HCT116 (cell line): ENCODE results near the gene CGB7. TPM values are rescaled to one million over a fixed set of nuclear protein-coding genes. Genes with fewer than 3 reads are reported as not detected.
"Not testable (repeated sequence)": the region's sequence is repeated elsewhere in the genome, so short reads cannot be mapped to it uniquely, and the experiment has no call there.

Experiments used
- ATAC-seq: fragments of 200-7000 bp; cut with Tn5 transposase; 2 replicates; pipeline ENCODE4 v1.9.1; 2020; ENCODE audit warnings: mild to moderate bottlenecking, moderate library complexity
- BruUV-seq: library from RNA; stranded (reverse); fragments of 400-500 nt; replicated peaks from 2 replicates; lab custom pipeline; 2021; lab: Mats Ljungman, UMichigan
- CTCF ChIA-PET: fragments of 300-600 bp; sonication (Branson Sonifier 250); formaldehyde crosslinking; loops from one replicate; lab custom pipeline; 2021; ENCODE audit warnings: antibody characterized with exemption; lab: Charles Lee
- POLR2A ChIA-PET: fragments of 300-600, 350-600 bp; sonication (Branson Sonifier 250); formaldehyde crosslinking; loops from one replicate; lab custom pipeline; 2021; ENCODE audit warnings: antibody characterized with exemption; lab: Charles Lee
- RAD21 ChIA-PET, 2 experiments: fragments of 300-600 bp; sonication (Branson Sonifier 250); formaldehyde crosslinking; loops; one replicate each; lab custom pipeline; 2023; ENCODE audit warnings: low total read pairs in 2 of 2; ENCODE audit not compliant: uncharacterized antibody in 2 of 2, unreplicated experiment in 2 of 2, low non-redundant PET in 1 of 2; lab: Charles Lee
- DNase-seq: peaks from one replicate; pipeline ENCODE4 v3.0.0-alpha.2; 2010; ENCODE audit warnings: low read depth, low spot score
- H2AFZ ChIP-seq: fragments of 200-600 bp; shearing (Covaris generic), sonication (generic); 2 replicates; pipeline ENCODE4 v1.6.1; 2017; ENCODE audit warnings: low read depth, mixed run types, mixed read lengths, antibody characterized with exemption, low read length; ENCODE audit not compliant: poor library complexity, severe bottlenecking
- H3K27ac ChIP-seq: 2 replicates; pipeline ENCODE4 v1.5.1; 2012; ENCODE audit warnings: low read depth, low read length
- H3K27me3 ChIP-seq: fragments of 200-600 bp; sonication (generic); 2 replicates; pipeline ENCODE4 v1.6.1; 2016; ENCODE audit warnings: mixed run types, low read length, mixed read lengths; ENCODE audit not compliant: insufficient read depth
- H3K36me3 ChIP-seq, 2 experiments: fragments of 200-500 bp in 1 of 2; fragments of 200-600 bp in 1 of 2; sonication (Bioruptor generic) in 1 of 2; sonication (generic) in 1 of 2; 2 replicates each; pipeline versions ENCODE4 v1.5.1 to v1.6.1; 2014 to 2016; ENCODE audit warnings: low read length in 2 of 2, inconsistent platforms in 1 of 2, mixed read lengths in 1 of 2, mixed run types in 1 of 2; ENCODE audit not compliant: insufficient read depth in 2 of 2, control insufficient read depth in 1 of 2
- H3K4me1 ChIP-seq, 2 experiments: fragments of 200-600 bp in 1 of 2; sonication (generic) in 1 of 2; 2 replicates each; pipeline versions ENCODE4 v1.5.1 to v1.6.1; 2012 to 2017; ENCODE audit warnings: low read length in 2 of 2, inconsistent platforms in 1 of 2, mild to moderate bottlenecking in 1 of 2, mixed read lengths in 1 of 2, mixed run types in 1 of 2, moderate library complexity in 1 of 2; ENCODE audit not compliant: insufficient read depth in 2 of 2, control insufficient read depth in 1 of 2
- H3K4me2 ChIP-seq: fragments of 200-600 bp; sonication (generic); 2 replicates; pipeline ENCODE4 v1.6.1; 2017; ENCODE audit warnings: mixed run types, low read length, mixed read lengths
- H3K4me3 ChIP-seq, 2 experiments: fragments of 200-600 bp in 1 of 2; sonication (generic) in 1 of 2; replicated peaks in 1 of 2; 2 replicates each; pipeline ENCODE4 v1.5.1; 2011 to 2016; ENCODE audit warnings: low read length in 2 of 2, control low read depth in 1 of 2, low read depth in 1 of 2, mild to moderate bottlenecking in 1 of 2, mixed read lengths in 1 of 2, mixed run types in 1 of 2
- H3K79me2 ChIP-seq: fragments of 200-600 bp; sonication (generic); 2 replicates; pipeline ENCODE4 v1.6.1; 2017; ENCODE audit warnings: mild to moderate bottlenecking, mixed run types, low read length, moderate library complexity, mixed read lengths; ENCODE audit not compliant: insufficient read depth
- H3K9ac ChIP-seq: fragments of 200-600 bp; sonication (generic); 2 replicates; pipeline ENCODE4 v1.6.1; 2016; ENCODE audit warnings: low read length, mixed read lengths
- H3K9me2 ChIP-seq: fragments of 200-600 bp; sonication (generic), shearing (Covaris generic); 2 replicates; pipeline ENCODE4 v1.6.1; 2017; ENCODE audit warnings: mixed run types, mild to moderate bottlenecking, moderate library complexity; ENCODE audit not compliant: insufficient read depth
- H3K9me3 ChIP-seq, 2 experiments: fragments of 200-500 bp in 1 of 2; fragments of 200-600 bp in 1 of 2; sonication (Bioruptor generic) in 1 of 2; sonication (generic) in 1 of 2; 2 replicates each; pipeline ENCODE4 v1.6.1; 2014 to 2017; ENCODE audit warnings: low read length in 2 of 2, mixed read lengths in 2 of 2, inconsistent platforms in 1 of 2, low read depth in 1 of 2, mild to moderate bottlenecking in 1 of 2, mixed run types in 1 of 2, moderate library complexity in 1 of 2; ENCODE audit not compliant: control insufficient read depth in 1 of 2, insufficient read depth in 1 of 2
- H4K20me1 ChIP-seq: fragments of 200-600 bp; sonication (generic), shearing (Covaris generic); 2 replicates; pipeline ENCODE4 v1.6.1; 2017; ENCODE audit warnings: mixed run types, mild to moderate bottlenecking, moderate library complexity; ENCODE audit not compliant: insufficient read depth
- CEBPB ChIP-seq: IDR thresholded peaks from 2 replicates; pipeline ENCODE4 v1.6.1; 2012; ENCODE audit warnings: low read depth
- EGR1 ChIP-seq: IDR thresholded peaks from 2 replicates; pipeline ENCODE4 v1.6.1; 2012; ENCODE audit warnings: low read depth
- EZH2phosphoT487 ChIP-seq: fragments of 200-600 bp; IDR thresholded peaks from 2 replicates; pipeline ENCODE4 v1.6.1; 2018; ENCODE audit warnings: antibody characterized with exemption, borderline replicate concordance
- JUND ChIP-seq: IDR thresholded peaks from 2 replicates; pipeline ENCODE4 v1.6.1; 2012
- RAD21 ChIP-seq: IDR thresholded peaks from 2 replicates; pipeline ENCODE4 v1.6.1; 2012; ENCODE audit warnings: low read depth, mild to moderate bottlenecking
- SIN3A ChIP-seq: IDR thresholded peaks from 2 replicates; pipeline ENCODE4 v1.6.1; 2012; ENCODE audit warnings: low read depth
- SP1 ChIP-seq: IDR thresholded peaks from 2 replicates; pipeline ENCODE4 v1.6.1; 2012; ENCODE audit warnings: low read depth
- YY1 ChIP-seq: IDR thresholded peaks from 2 replicates; pipeline ENCODE4 v1.6.1; 2011; ENCODE audit warnings: low read length, low read depth, moderate library complexity, mild to moderate bottlenecking; ENCODE audit not compliant: insufficient replicate concordance; ENCODE audit errors: extremely low read depth
- ZFX ChIP-seq: fragments of 450-650 bp; IDR thresholded peaks from 2 replicates; pipeline ENCODE4 v1.6.1; 2017
- ZNF274 ChIP-seq: fragments of 200-500 bp; sonication (Bioruptor generic); IDR thresholded peaks from 2 replicates; pipeline ENCODE4 v1.6.1; 2014; ENCODE audit warnings: mild to moderate bottlenecking, low read depth, low read length, inconsistent platforms
- intact Hi-C: fragments of 100-400 bp; cut with micrococcal nuclease; formaldehyde crosslinking; loops from 2 replicates; pipeline ENCODE4 v1.10.0; 2022
- total RNA-seq: library from RNA; stranded (reverse); gene quantifications from one replicate; pipeline ENCODE4 v1.2.1, GENCODE V29; 2021; ENCODE audit not compliant: unreplicated experiment
- TF ChIP-seq, protein P1 (sequence below): IDR thresholded peaks from 2 replicates; pipeline ENCODE4 v1.6.1; 2012; ENCODE audit warnings: low read depth
- TF ChIP-seq, protein P2 (sequence below): IDR thresholded peaks from 2 replicates; pipeline ENCODE4 v1.6.1; 2012

Gene CGB7
- total RNA-seq, 1 experiment from 2014 or later: 5.4 TPM

DNA sequence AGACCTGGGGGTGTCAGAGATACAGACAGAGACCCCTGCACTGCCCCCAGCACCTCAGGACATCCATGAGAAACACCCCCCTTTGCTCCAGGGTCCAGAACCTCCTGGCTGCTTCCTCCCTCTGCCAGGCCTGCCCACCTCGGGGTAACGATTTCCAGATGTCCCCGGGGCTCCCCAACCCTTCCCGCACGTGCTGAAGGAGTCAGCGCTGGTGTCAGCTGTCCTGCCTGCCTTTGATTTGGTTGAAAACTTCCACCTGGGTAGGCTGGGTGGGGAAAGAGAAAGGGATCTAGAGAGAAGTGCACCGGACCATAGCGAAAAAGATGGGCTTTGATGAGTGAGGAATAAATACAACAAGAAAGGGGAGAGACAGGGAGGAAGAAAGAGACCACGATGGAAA is 1.5 kb upstream of the CGB7 start (continued):
- TF ChIP-seq, protein P1, sequence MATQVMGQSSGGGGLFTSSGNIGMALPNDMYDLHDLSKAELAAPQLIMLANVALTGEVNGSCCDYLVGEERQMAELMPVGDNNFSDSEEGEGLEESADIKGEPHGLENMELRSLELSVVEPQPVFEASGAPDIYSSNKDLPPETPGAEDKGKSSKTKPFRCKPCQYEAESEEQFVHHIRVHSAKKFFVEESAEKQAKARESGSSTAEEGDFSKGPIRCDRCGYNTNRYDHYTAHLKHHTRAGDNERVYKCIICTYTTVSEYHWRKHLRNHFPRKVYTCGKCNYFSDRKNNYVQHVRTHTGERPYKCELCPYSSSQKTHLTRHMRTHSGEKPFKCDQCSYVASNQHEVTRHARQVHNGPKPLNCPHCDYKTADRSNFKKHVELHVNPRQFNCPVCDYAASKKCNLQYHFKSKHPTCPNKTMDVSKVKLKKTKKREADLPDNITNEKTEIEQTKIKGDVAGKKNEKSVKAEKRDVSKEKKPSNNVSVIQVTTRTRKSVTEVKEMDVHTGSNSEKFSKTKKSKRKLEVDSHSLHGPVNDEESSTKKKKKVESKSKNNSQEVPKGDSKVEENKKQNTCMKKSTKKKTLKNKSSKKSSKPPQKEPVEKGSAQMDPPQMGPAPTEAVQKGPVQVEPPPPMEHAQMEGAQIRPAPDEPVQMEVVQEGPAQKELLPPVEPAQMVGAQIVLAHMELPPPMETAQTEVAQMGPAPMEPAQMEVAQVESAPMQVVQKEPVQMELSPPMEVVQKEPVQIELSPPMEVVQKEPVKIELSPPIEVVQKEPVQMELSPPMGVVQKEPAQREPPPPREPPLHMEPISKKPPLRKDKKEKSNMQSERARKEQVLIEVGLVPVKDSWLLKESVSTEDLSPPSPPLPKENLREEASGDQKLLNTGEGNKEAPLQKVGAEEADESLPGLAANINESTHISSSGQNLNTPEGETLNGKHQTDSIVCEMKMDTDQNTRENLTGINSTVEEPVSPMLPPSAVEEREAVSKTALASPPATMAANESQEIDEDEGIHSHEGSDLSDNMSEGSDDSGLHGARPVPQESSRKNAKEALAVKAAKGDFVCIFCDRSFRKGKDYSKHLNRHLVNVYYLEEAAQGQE: no peak
- TF ChIP-seq SP1 (no peak), JUND (no peak), ZFX (no peak), SIN3A (no peak), RAD21 (no peak), EZH2phosphoT487 (no peak)
- TF ChIP-seq, protein P2, sequence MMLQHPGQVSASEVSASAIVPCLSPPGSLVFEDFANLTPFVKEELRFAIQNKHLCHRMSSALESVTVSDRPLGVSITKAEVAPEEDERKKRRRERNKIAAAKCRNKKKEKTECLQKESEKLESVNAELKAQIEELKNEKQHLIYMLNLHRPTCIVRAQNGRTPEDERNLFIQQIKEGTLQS: no peak

DNA sequence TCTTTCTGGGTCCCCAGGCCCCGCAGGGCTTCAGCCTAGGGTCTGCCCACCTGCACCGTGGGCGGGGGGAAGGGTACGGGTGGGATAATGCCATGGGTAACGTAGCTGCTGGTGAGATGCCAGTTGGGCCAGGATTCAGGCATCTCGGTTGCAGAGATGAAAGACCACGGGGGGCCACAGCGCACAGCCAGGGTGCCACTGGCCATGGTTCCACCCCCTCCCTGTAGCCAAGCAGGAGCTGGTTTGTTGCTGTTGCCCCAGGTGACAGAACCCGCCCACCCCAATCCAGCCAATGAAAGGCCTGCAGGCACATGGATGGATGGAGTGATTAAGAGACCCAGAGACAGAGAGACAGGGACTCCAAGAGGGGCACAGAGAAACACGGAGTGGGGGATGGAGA is 1.0 kb upstream of the CGB7 start:
- peak; percentile 17; the same call in 1 of the 2 replicates for ATAC-seq
- Histone ChIP-seq H4K20me1 (no peaks in the 10 kb centered on the region), H3K79me2 (no peaks in the 10 kb centered on the region; the same call in 1 of the 2 replicates), H3K27me3 (no peaks in the 10 kb centered on the region), H3K9ac (no peak overlapping the region), H3K4me3 (no peak overlapping the region), H3K27ac (no peak overlapping the region; the same call in 1 of the 2 replicates), H3K9me2 (no peaks in the 10 kb centered on the region), H2AFZ (no peak overlapping the region), H3K4me2 (peak overlapping the region; percentile 81), H3K36me3 (no peaks in the 10 kb centered on the region), H3K4me1 (peaks cover 24 to 70% of the 10 kb centered on the region in 2 experiments), H3K9me3 (no peaks in the 10 kb centered on the region)
- TF ChIP-seq YY1: no peak
- no peak for TF ChIP-seq EGR1
- no peak for TF ChIP-seq ZNF274
- no peak for TF ChIP-seq CEBPB
- ChIA-PET RAD21 (no interaction called here), CTCF (interaction anchor here (4.1 kb wide), 1 partner anchor 66 kb away, joined by 20 read pairs; the partner anchor contains the start of genes GYS1 and RUVBL2), POLR2A (interaction anchor here (1.3 kb wide), 1 partner anchor 413 kb away, joined by 3 read pairs; the partner anchor contains the start of gene CA11)
- intact Hi-C loops: no loop called here
- DNase-seq: no peak
- no TSS peak for BruUV-seq

DNA sequence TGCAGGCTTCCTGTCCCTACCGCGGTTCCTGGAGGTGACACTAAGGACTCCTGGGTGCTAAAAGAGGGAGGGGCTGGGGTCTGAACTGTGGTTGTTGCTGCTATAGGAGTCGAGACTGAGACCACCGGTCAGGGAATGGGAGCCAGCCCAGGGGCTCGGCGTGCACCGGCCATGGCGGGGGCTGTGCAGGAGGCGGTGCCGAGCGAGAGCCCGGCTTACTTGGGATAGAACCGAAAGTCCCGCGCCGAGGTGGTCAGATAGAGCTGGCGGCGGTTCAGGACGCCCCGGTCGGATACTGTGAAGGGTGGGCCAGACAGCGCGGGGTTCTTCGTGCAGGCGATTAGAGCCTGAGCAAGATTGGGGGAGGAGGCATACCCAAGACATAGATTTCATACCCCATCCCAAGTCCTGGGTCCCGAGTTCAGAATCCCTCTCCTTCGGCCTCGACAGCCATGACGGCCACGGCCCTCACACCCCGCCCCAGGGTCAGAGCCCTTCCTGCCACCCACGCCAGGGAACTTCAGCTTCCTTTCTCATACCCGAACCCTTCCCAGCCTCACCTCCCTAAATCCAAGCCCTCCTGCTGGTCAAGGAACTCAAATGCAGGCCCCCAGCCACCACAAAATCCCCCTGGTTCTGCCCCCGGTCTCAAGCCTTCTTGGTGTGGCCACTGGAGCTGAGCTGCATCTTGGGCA is 500 bp downstream of the CGB7 start:
- H4K20me1 ChIP-seq, H3K27me3 ChIP-seq, RAD21 ChIA-PET, DNase-seq, H3K9me2 ChIP-seq, H3K9me3 ChIP-seq, H2AFZ ChIP-seq, H3K36me3 ChIP-seq, H3K79me2 ChIP-seq, intact Hi-C loops: not testable (repeated sequence)
- CTCF ChIA-PET: interaction anchor here (0.8 to 4.1 kb wide), 8 partner anchors 17 to 64 kb away, joined by 3 to 20 read pairs (median 4); partner anchors contain the start of genes CGB2, GYS1 and RUVBL2
- peak overlapping the region; percentile 81 for H3K4me2 ChIP-seq
- peak overlapping the region; percentile 73 for H3K9ac ChIP-seq
- POLR2A ChIA-PET: interaction anchor here (1.2 to 1.7 kb wide), 3 partner anchors 14 to 64 kb away, joined by 4 read pairs; partner anchors contain the start of genes GYS1 and RUVBL2
- H3K4me3 ChIP-seq: peak overlapping the region; percentile 65 to 67
- peak; percentile 19 for ATAC-seq
- H3K4me1 ChIP-seq: peaks cover 17 to 61% of the 10 kb centered on the region in 2 experiments
- BruUV-seq: TSS peak; percentile 52
- peak overlapping the region; percentile 81 for H3K27ac ChIP-seq
